ENCODE results near the gene TIGIT.

Gene TIGIT

GRCh38 chr3:114314282-114314681 lies 20.5 kb downstream of the TIGIT start:
- DNase-seq, result no peak

GRCh38 chr3:114318295-114318694 lies 24.5 kb downstream of the TIGIT start:
- no peak for DNase-seq

- DNase-seq, result peak; percentile 15 to 64 (median 40)
These were observed 25.6 kb downstream of the TIGIT start for GRCh38 chr3:114319453-114319852.

GRCh38 chr3:114320246-114320645 lies 26.4 kb downstream of the TIGIT start:
- no peak for DNase-seq

GRCh38 chr3:114323546-114324254 lies 29.9 kb downstream of the TIGIT start:
- DNase-seq, result no peak

- DNase-seq, result no peak
These were observed 33.8 kb downstream of the TIGIT start for GRCh38 chr3:114327665-114328064.

- DNase-seq, result no peak
These were observed 34.5 kb downstream of the TIGIT start for GRCh38 chr3:114328345-114328744.

- no peak for DNase-seq
These were observed 36.0 kb downstream of the TIGIT start for GRCh38 chr3:114329823-114330222.

GRCh38 chr3:114331007-114331406 lies 37.2 kb downstream of the TIGIT start:
- DNase-seq, result no peak

GRCh38 chr3:114331710-114332109 lies 37.9 kb downstream of the TIGIT start:
- no peak for DNase-seq

- peak in 1 of 3 experiments; percentile 53 for DNase-seq
These were observed 38.7 kb downstream of the TIGIT start for GRCh38 chr3:114332342-114333179.

- peak in 1 of 3 experiments; percentile 49 for DNase-seq
These were observed 39.5 kb downstream of the TIGIT start for GRCh38 chr3:114333180-114333922.

GRCh38 chr3:114333923-114334240 lies 40.1 kb downstream of the TIGIT start:
- DNase-seq, result no peak

GRCh38 chr3:114336122-114336697 lies 42.4 kb downstream of the TIGIT start:
- peak in 1 of 3 experiments; percentile 14 for DNase-seq

- DNase-seq, result no peak
These were observed 43.0 kb downstream of the TIGIT start for GRCh38 chr3:114336857-114337256.

GRCh38 chr3:114338651-114339357 lies 45.0 kb downstream of the TIGIT start:
- no peak for DNase-seq

GRCh38 chr3:114344492-114344891 lies 50.7 kb downstream of the TIGIT start:
- DNase-seq, result no peak

- DNase-seq, result no peak
These were observed 56.4 kb downstream of the TIGIT start for GRCh38 chr3:114350271-114350670.

- DNase-seq, result no peak
These were observed 56.9 kb downstream of the TIGIT start for GRCh38 chr3:114350690-114351089.

- no peak for DNase-seq
These were observed 57.4 kb downstream of the TIGIT start for GRCh38 chr3:114351123-114351821.

- no peak for DNase-seq
These were observed 58.0 kb downstream of the TIGIT start for GRCh38 chr3:114351822-114352145.

GRCh38 chr3:114355653-114356052 lies 61.8 kb downstream of the TIGIT start:
- DNase-seq, result no peak
